GM23338 (cell line): ENCODE data around the gene ITGA1. TPM values are rescaled to one million over a fixed set of nuclear protein-coding genes. Genes with fewer than 3 reads are reported as not detected.

Experiments
- ATAC-seq: fragments of 200-7000 bp; cut with Tn5 transposase; 3 replicates; pipeline ENCODE4 v1.9.1; 2020
- DNase-seq: peaks from one replicate; pipeline ENCODE4 v3.0.0-alpha.2; 2015; ENCODE audit warnings: low spot score
- H2AFZ ChIP-seq: fragments of 200-600 bp; sonication (generic); 2 replicates; pipeline ENCODE4 v1.8.0; 2016; ENCODE audit warnings: antibody characterized with exemption, mild to moderate bottlenecking, moderate library complexity
- H3F3A ChIP-seq: fragments of 200-600 bp; sonication (generic); replicated peaks from 2 replicates; pipeline ENCODE4 v1.8.0; 2017; ENCODE audit warnings: antibody characterized with exemption, mixed run types, low read depth
- H3K27ac ChIP-seq: fragments of 200-600 bp; sonication (generic); 2 replicates; pipeline ENCODE4 v1.6.1; 2016; ENCODE audit warnings: low read depth
- H3K27me3 ChIP-seq: fragments of 200-600 bp; sonication (generic); 2 replicates; pipeline ENCODE4 v1.8.0; 2016; ENCODE audit warnings: mild to moderate bottlenecking, mixed run types, moderate library complexity; ENCODE audit not compliant: insufficient read depth
- H3K36me3 ChIP-seq: fragments of 200-600 bp; sonication (generic); 2 replicates; pipeline ENCODE4 v1.8.0; 2016; ENCODE audit warnings: mild to moderate bottlenecking; ENCODE audit not compliant: insufficient read depth
- H3K4me1 ChIP-seq: fragments of 200-600 bp; sonication (generic); 2 replicates; pipeline ENCODE4 v1.8.0; 2016; ENCODE audit warnings: mild to moderate bottlenecking, moderate library complexity; ENCODE audit not compliant: insufficient read depth
- H3K4me2 ChIP-seq: fragments of 200-600 bp; sonication (generic); 2 replicates; pipeline ENCODE4 v1.7.1; 2017; ENCODE audit warnings: mixed run types
- H3K4me3 ChIP-seq: fragments of 200-600 bp; sonication (generic); 2 replicates; pipeline ENCODE4 v1.6.1; 2016; ENCODE audit warnings: mixed run types
- H3K79me2 ChIP-seq: fragments of 200-600 bp; sonication (generic); replicated peaks from 2 replicates; pipeline ENCODE4 v1.8.0; 2017; ENCODE audit warnings: mild to moderate bottlenecking; ENCODE audit not compliant: insufficient read depth
- H3K9me2 ChIP-seq: fragments of 200-600 bp; sonication (generic); 2 replicates; pipeline ENCODE4 v1.8.0; 2017; ENCODE audit not compliant: insufficient read depth
- H4K20me1 ChIP-seq: fragments of 200-600 bp; sonication (generic); replicated peaks from 2 replicates; pipeline ENCODE4 v1.8.0; 2017; ENCODE audit warnings: mild to moderate bottlenecking; ENCODE audit not compliant: insufficient read depth
- H3K27ac Mint-ChIP-seq: 2 replicates; pipeline ENCODE4 v1.8.0; 2020; ENCODE audit warnings: inconsistent platforms, mild to moderate bottlenecking, moderate library complexity, mixed read lengths
- H3K27me3 Mint-ChIP-seq: 3 replicates; pipeline ENCODE4 v1.8.0; 2022; ENCODE audit warnings: low read depth, mild to moderate bottlenecking, moderate library complexity, mixed read lengths, inconsistent platforms; ENCODE audit not compliant: insufficient read depth, poor library complexity
- H3K36me3 Mint-ChIP-seq: 3 replicates; pipeline ENCODE4 v1.8.0; 2021; ENCODE audit warnings: low read depth, mild to moderate bottlenecking, inconsistent platforms, moderate library complexity, mixed read lengths
- H3K4me1 Mint-ChIP-seq: 3 replicates; pipeline ENCODE4 v1.8.0; 2020; ENCODE audit warnings: mild to moderate bottlenecking, inconsistent platforms, mixed read lengths
- H3K4me3 Mint-ChIP-seq: 3 replicates; pipeline ENCODE4 v1.8.0; 2021; ENCODE audit warnings: moderate library complexity, mild to moderate bottlenecking, inconsistent platforms, mixed read lengths
- H3K9me3 Mint-ChIP-seq: 3 replicates; pipeline ENCODE4 v1.8.0; 2020; ENCODE audit warnings: moderate library complexity, mild to moderate bottlenecking, inconsistent platforms, mixed read lengths
- ETS1 ChIP-seq: IDR thresholded peaks from 2 replicates; pipeline ENCODE4 v1.6.1; 2016; ENCODE audit warnings: antibody characterized with exemption
- EZH2 ChIP-seq: fragments of 200-600 bp; sonication (generic); IDR thresholded peaks from one replicate; pipeline ENCODE4 v1.8.0; 2017; ENCODE audit warnings: antibody characterized with exemption, mild to moderate bottlenecking, low read depth; ENCODE audit not compliant: unreplicated experiment
- EZH2phosphoT487 ChIP-seq: fragments of 200-600 bp; sonication (generic); IDR thresholded peaks from one replicate; pipeline ENCODE4 v1.8.1; 2018; ENCODE audit warnings: antibody characterized with exemption; ENCODE audit not compliant: unreplicated experiment
- NANOG ChIP-seq: IDR thresholded peaks from 2 replicates; pipeline ENCODE4 v1.6.1; 2016; ENCODE audit warnings: antibody characterized with exemption, borderline replicate concordance
- POLR2AphosphoS5 ChIP-seq: IDR thresholded peaks from 2 replicates; pipeline ENCODE4 v1.6.1; 2016; ENCODE audit warnings: antibody characterized with exemption, low read depth
- STAT1 ChIP-seq: IDR thresholded peaks from one replicate; pipeline ENCODE4 v1.6.1; 2016; ENCODE audit warnings: antibody characterized with exemption; ENCODE audit not compliant: unreplicated experiment
- ZNF331 ChIP-seq: fragments of 250-450 bp; sonication (Bioruptor Pico); IDR thresholded peaks from 2 replicates; pipeline ENCODE4 v1.5.0; 2020; ENCODE audit warnings: low read depth, mild to moderate bottlenecking, moderate library complexity
- ZNF462 ChIP-seq: fragments of 250-450 bp; sonication (Bioruptor Pico); IDR thresholded peaks from 2 replicates; pipeline ENCODE4 v1.5.0; 2020; ENCODE audit warnings: mild to moderate bottlenecking, moderate library complexity
- polyA plus RNA-seq: library from polyadenylated mRNA; unstranded; fragments of >200 nt; fragmentation: Nextera tagmentation; extraction: Ambion mirVana; gene quantifications from 2 replicates; pipeline ENCODE4 v1.2.1, GENCODE V29; 2016
- total RNA-seq: library from RNA; depleted of rRNA; stranded (reverse); fragments of >200 nt; shearing (Covaris generic); gene quantifications from 2 replicates; pipeline ENCODE4 v1.2.3, GENCODE V29; 2014
- TF ChIP-seq, protein P1 (sequence below): IDR thresholded peaks from one replicate; pipeline ENCODE4 v1.6.1; 2018; ENCODE audit warnings: antibody characterized with exemption; ENCODE audit not compliant: unreplicated experiment
- TF ChIP-seq, protein P2 (sequence below), 2 experiments: fragments of 200-600 bp in 1 of 2; sonication (generic) in 1 of 2; conservative IDR thresholded peaks; 2 replicates each; pipeline versions ENCODE4 v1.5.1 to v1.6.1; 2016 to 2017; ENCODE audit warnings: antibody characterized with exemption in 2 of 2, low read depth in 2 of 2, mild to moderate bottlenecking in 2 of 2, moderate library complexity in 1 of 2

Gene ITGA1
- total and polyA plus RNA-seq, 2 experiments from 2014 or later, result 1.8 to 4.9 TPM

DNA sequence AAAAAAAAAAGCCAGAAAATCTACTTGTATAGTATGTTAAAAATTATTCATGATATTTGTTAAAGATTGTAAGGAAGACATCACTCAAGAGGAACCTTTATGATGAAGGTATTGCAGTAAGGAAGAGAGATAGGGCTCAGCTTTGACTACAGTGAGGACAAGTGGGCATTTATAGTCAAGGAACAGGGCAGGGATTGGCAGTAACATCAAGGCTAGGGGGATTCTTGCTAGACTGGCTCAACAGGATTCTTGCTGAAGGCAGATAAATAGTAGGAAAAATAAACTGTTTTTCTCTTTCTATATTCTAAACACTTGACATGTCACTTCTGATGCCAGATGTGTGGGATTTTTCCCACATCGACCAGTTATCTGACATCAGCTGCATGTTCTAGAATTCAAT is 96.7 kb downstream of the ITGA1 start:
- H3K27me3 ChIP-seq, result no peaks in the 10 kb centered on the region
- H3K36me3 ChIP-seq, result no peaks in the 10 kb centered on the region
- H3K9me2 ChIP-seq, result no peaks in the 10 kb centered on the region
- H3K4me3 Mint-ChIP-seq, result no peak overlapping the region
- no peak overlapping the region for H3K4me3 ChIP-seq
- no peaks in the 10 kb centered on the region for H3K4me1 ChIP-seq
- no peak overlapping the region for H3K27ac Mint-ChIP-seq
- no peak for TF ChIP-seq ETS1
- TF ChIP-seq, protein P1, sequence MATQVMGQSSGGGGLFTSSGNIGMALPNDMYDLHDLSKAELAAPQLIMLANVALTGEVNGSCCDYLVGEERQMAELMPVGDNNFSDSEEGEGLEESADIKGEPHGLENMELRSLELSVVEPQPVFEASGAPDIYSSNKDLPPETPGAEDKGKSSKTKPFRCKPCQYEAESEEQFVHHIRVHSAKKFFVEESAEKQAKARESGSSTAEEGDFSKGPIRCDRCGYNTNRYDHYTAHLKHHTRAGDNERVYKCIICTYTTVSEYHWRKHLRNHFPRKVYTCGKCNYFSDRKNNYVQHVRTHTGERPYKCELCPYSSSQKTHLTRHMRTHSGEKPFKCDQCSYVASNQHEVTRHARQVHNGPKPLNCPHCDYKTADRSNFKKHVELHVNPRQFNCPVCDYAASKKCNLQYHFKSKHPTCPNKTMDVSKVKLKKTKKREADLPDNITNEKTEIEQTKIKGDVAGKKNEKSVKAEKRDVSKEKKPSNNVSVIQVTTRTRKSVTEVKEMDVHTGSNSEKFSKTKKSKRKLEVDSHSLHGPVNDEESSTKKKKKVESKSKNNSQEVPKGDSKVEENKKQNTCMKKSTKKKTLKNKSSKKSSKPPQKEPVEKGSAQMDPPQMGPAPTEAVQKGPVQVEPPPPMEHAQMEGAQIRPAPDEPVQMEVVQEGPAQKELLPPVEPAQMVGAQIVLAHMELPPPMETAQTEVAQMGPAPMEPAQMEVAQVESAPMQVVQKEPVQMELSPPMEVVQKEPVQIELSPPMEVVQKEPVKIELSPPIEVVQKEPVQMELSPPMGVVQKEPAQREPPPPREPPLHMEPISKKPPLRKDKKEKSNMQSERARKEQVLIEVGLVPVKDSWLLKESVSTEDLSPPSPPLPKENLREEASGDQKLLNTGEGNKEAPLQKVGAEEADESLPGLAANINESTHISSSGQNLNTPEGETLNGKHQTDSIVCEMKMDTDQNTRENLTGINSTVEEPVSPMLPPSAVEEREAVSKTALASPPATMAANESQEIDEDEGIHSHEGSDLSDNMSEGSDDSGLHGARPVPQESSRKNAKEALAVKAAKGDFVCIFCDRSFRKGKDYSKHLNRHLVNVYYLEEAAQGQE, result no peak
- TF ChIP-seq ZNF331, result no peak
- TF ChIP-seq, protein P2, sequence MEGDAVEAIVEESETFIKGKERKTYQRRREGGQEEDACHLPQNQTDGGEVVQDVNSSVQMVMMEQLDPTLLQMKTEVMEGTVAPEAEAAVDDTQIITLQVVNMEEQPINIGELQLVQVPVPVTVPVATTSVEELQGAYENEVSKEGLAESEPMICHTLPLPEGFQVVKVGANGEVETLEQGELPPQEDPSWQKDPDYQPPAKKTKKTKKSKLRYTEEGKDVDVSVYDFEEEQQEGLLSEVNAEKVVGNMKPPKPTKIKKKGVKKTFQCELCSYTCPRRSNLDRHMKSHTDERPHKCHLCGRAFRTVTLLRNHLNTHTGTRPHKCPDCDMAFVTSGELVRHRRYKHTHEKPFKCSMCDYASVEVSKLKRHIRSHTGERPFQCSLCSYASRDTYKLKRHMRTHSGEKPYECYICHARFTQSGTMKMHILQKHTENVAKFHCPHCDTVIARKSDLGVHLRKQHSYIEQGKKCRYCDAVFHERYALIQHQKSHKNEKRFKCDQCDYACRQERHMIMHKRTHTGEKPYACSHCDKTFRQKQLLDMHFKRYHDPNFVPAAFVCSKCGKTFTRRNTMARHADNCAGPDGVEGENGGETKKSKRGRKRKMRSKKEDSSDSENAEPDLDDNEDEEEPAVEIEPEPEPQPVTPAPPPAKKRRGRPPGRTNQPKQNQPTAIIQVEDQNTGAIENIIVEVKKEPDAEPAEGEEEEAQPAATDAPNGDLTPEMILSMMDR (conservative IDR thresholded peaks at IDR 0.05; ENCODE audit: low read depth in 2 of 2), result no peak
- TF ChIP-seq EZH2, result no peak
- no peak for TF ChIP-seq NANOG
- no peak for TF ChIP-seq POLR2AphosphoS5
- no peak for TF ChIP-seq ZNF462
- no peak for TF ChIP-seq STAT1
- no peak for TF ChIP-seq EZH2phosphoT487
- no peaks in the 10 kb centered on the region for H3K79me2 ChIP-seq
- H3K9me3 Mint-ChIP-seq, result no peaks in the 10 kb centered on the region
- no peak overlapping the region for H3K27ac ChIP-seq
- no peaks in the 10 kb centered on the region for H4K20me1 ChIP-seq
- no peaks in the 10 kb centered on the region for H3F3A ChIP-seq
- no peaks in the 10 kb centered on the region for H3K36me3 Mint-ChIP-seq
- peaks cover 3% of the 10 kb centered on the region; the same call in 1 of the 3 replicates for H3K4me1 Mint-ChIP-seq
- DNase-seq, result no peak
- H2AFZ ChIP-seq, result no peak overlapping the region
- H3K27me3 Mint-ChIP-seq, result peaks cover 3% of the 10 kb centered on the region
- ATAC-seq, result no peak
- no peak overlapping the region for H3K4me2 ChIP-seq
